Activated T-cell treated with anti-CD3 and anti-CD28 coated beads for 1 hour (primary cell): ENCODE measurements around the gene KATNBL1.

Source experiments
- DNase-seq: peaks from one replicate; pipeline ENCODE4 v3.0.0-alpha.2; 2020; ENCODE audit warnings: low read depth

Gene KATNBL1, protein sequence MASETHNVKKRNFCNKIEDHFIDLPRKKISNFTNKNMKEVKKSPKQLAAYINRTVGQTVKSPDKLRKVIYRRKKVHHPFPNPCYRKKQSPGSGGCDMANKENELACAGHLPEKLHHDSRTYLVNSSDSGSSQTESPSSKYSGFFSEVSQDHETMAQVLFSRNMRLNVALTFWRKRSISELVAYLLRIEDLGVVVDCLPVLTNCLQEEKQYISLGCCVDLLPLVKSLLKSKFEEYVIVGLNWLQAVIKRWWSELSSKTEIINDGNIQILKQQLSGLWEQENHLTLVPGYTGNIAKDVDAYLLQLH

DNA sequence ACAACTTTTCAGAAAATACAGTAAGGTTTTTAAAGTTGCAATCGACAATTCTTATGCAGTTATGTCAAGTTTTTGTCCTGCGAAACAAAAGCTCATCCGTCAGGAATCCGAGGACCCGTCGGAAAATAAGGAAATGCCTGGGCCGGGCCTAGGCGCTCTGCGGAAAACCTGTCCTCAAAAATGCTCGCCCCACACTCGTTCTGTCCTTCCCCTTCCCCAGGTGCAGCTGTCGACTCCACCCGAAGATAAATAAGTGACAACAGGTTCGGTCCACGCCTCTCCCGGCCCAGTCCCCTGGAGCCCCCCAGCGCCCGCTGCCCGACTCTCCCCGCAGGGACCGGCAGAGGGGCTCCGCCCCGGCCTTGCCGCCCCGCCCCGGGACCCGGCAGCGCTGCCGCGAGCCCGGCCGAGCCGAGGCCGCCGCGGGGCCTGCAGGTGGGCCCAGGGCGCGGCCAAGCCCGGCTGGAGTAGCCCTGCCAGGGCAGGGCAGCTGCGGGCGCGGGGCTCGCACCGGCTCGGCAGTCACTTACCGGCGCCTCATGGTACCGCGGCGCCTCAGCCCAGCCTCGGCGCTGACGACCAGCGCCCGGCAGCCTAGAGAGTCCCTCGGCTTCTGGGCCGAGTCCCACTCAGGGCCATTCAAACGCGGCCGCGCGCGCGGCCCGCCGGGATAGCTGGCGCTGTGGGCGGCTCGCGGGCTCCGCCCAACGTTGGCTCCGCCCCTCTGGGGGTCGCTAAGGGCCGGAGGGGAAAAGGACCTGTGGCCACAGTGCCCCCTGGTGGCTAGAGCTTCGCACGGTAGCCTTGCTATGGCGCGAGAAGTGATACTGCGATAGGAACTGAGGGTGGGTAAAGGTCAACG lies at the start of gene KATNBL1:
Gene KATNBL1, minus strand, starts transcription at position 676 of the 862 bp plus-strand sequence. CDS start 46,420 bp downstream, outside the sequence.
- DNase-seq: peak; percentile 99

DNA sequence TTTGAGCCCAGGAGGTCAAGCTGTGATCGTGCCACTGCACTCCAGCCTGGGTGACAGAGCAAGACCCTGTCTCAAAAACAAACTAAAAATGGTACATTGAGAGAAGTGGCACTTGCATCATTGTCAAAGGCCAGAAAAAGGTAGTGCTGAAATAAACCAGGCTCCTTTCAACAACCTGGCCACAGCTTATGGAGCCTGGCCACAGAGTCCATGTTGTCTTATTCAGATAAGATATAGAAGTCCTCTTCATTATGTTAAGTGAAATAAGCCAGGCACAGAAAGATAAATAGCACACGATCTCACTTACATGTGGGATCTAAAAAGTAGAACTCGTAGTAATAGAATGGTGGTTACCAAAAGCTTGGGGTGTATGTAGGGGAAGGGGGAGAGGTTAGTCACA lies 49.7 kb upstream of the KATNBL1 start:
- DNase-seq: no peak

DNA sequence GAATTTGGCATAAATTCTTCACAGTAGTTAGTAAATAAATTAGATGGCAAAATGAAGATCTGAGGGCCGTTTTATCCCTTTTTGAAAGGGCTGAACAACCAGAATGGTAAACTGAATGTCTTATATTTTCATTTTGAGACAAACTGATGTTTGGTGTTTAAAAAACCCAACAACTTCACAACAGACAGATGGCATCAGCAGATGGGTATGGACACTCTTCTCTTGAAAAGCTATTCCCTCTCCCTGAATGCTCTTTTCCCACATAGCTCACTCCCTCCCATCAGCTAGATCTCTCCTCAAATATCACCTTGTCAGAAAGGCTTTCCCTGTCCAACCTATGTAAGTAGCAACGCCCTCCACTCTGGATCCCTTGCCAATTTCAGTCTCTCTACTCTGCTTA lies 48.3 kb upstream of the KATNBL1 start:
- no peak for DNase-seq

DNA sequence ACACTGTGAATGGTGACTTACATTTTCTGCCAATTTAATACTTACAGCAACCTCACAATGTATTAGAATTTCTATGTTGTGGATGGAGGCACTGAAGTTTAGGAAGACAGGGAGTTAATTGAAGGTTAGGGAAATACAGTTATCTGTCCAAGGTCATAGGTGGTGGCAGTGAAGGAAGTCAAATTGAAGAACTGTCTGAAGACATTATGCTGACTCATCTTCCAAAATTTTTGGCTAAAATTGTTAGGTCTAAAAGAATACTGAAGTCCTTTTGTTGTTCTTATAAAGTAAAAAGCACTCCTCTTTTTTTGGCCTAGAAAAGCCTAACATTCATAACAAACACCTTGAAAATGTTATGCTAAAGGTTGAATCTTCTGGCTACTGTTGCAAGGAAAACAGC lies 42.6 kb upstream of the KATNBL1 start:
- DNase-seq: no peak

DNA sequence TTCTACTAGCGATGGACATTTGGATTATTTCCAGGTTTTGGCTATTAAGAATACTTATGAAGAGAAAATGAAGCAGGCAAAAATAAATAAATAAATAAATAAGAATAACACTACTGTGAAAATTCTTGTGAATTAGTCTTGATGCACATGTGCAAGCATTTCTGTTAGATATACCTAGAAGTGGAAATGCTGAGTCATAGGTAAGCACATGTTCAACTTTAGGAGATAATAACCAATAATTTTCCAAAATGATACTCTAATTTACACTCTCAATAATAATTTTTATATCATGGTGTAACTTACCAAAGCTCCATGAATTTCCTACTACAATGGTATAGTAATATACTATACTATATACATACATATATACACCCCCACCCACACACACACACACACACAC lies 38.3 kb upstream of the KATNBL1 start:
- no peak for DNase-seq

DNA sequence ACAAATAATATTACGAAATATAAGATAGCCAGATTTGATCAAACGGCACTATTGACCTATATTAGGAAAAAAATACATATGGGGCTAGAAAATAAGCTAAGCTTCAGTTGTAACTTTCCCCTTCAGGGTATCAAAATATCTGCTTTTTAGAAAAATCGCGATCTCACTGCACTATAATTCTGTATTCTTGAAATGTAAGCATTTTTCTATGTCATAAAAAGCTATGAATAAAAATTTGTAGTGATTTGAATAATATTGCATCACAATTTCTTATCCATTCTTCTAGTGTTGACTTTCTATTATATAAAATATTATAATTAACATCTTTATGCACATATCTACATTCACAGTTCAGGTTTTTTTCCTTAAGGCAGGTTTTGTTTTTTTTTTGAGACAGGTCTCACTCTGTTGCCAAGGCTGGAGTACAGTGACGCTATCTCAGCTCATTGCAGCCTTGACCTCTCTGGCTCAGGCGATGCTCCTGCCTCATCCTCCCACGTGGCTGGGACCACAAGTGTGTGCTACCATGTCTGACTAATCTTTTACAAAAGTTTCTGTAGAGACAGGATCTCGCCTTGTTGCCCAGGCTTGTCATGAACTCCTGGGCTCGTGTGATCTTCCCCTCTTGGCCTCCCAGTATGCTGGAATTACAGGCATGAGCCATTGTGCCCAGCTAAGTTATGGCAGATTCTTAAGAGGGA lies 36.5 kb upstream of the KATNBL1 start:
- no peak for DNase-seq

DNA sequence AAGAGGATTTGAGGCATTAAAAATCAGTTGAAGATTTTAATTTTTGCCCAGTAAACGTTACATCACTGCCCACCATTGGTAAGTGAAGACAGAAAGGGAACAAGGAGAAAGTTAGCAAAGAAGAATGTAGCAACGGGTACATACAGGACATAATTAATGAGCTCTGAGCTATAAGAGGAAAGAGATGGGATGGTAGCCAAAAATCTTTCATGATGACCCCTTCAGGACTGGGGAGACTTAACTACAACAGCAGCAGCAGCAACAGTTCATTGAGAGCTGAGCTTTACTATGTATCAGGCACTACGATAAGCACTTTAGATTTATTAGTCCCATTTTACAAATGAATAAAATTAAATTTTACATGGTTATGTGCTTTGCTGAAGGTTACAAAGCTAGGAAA lies 33.3 kb upstream of the KATNBL1 start:
- no peak for DNase-seq

DNA sequence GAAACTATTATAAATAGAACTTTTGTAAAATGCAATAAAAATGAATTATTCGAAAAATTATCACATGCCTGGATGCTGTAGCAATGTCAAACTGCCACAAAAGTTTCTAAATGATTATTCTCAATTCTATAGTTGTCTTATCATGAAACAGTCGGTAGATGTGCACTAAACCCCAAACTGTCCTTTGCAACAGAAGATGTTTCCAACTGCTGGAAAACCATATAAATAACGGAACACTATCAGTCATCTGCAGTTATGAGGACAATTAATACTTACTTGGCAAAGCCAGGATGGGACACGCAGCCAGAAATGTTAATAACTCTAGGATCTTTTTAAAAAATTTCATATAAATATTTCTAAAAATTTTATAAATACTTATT lies 32.4 kb upstream of the KATNBL1 start:
- DNase-seq: no peak

DNA sequence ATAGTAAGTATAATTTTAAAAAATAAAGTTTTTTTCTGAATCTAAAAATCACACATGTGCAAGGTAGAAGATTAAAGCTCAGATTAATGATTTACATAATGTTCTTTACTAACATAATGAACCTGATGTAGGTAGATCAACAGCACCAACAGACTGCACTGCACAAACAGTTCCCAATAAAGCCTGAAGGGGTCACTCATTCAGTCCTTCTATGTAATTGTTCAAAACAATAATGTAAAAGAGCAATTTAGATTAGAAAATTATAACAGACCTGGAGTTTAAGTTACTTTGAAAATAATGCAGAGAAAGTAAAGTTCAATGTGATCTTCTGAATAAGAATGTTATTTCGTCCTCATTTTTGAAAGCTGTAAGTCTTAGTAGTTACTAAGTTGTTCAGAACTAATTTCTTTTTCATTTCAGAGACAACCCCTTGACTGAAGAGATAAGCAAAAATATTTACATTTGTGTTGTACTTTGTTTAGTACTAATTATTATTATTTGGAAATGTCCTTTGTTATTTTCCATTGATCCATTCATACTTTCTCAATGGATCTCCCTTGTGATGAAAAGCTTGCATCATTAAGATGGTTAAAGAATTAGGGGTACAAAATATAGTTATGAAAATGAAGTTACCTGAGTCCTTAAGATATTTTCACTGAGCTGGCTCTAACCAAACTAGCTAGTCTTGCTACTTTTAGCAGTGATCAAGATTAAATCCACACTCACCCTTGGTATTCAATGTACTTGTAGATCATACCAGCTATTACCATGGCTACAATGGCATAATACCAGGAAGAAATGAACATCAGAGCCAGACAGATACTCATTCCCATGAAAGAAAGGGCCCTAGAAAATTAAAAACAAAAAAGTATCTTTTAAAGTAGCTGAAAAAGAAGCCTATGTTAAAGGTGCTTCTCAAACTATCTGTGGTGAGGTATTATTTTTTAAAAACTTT lies 31.8 kb upstream of the KATNBL1 start:
- no peak for DNase-seq

DNA sequence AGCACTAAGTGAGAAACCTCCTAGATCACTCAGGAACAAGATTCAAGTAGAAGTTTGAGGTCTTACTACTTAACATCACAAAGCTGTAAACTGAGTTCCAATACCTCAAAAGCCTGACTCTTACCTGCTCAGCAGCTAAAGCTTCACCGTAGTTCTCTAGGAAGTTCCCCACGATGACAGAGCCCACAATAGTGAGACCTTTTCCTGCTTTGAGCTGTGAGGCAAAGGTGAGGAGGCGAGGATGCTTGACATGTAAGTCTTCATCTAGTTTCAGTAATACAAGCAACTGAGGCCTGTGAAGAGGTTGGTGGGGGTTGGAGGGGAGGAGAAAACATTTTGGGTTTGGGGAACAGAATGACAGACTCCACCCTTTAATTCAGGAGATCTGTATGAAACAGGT lies 30.6 kb upstream of the KATNBL1 start:
- DNase-seq: no peak

DNA sequence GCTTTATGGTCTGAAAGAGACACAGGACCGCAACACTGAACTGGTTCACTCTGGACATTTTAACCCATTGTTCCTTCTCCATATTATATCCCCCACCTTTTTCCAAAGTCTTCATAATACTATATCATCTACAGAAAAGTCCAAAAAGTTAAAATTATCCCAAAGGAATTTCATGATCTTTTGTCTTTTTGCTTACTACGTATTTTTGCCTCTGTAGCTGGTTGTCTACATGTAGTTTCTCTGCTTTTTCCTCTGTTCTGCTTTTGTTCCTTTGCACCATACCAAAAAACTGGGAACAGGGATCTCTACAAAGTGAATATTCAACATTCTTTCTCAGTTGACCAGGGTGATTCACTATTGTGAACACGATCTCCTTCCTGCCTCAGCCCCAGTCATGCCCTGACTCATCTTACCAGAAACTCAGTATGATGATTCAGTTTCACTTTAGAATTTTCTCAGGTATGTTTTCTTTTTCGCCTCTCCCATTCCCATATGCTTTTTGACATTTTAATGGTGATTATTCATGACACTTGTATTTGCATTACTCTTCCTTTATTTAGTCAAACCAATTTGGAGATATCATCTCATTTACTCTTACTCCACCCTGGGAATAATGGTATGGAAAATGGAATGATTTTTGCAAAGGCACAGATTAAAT lies 29.4 kb upstream of the KATNBL1 start:
- no peak for DNase-seq

DNA sequence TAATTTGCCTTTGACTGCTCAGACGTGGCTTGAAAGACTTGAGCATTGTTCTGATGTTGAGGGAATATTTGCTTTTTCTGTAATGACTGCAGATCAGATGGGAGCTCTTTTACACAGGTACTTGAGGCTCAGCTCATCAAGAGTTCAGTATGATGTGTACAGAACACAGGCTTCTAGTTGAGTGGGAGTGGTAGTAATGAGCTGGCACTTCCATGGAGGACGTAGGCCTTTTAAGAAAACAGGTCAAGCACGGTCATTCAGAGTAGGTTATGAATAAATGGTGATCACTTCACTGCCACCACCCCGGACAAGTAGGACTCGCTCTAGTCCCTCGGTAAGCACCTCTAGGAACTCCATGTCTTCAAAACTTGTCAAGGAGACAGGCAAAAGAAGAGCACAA lies 23.7 kb upstream of the KATNBL1 start:
- DNase-seq: no peak

DNA sequence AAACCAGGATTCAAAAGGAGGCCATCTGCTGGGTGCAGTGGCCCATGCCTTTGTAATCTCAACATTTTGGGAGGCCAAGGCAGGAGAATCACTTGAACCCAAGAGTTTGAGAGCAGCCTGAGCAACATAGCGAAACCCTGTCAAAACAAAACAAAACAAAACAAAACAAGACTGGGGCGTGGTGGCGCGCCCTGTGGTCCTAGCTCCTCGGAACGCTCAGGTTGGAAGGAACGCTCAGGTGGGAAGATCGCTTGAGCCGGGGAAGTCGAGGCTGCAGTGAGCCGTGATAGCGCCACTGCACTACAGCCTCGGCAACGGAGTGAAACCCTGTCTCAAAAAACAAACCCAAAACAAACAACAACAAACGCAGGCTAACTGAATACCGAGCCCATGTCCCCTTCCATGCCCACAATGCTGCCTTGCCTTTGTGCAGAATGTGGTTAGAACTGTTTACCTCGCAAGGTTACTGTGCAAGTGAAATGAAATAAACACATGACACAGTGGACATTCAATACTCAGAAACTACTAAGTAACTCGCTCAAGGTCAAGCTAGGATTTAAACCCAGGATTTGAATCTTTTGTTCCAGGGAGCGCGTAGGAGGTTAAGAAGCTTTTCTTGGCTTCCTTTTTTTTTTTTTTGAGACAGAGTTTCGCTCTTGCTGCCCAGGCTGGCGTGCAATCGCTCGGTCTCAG lies 14.2 kb upstream of the KATNBL1 start:
- DNase-seq: no peak

DNA sequence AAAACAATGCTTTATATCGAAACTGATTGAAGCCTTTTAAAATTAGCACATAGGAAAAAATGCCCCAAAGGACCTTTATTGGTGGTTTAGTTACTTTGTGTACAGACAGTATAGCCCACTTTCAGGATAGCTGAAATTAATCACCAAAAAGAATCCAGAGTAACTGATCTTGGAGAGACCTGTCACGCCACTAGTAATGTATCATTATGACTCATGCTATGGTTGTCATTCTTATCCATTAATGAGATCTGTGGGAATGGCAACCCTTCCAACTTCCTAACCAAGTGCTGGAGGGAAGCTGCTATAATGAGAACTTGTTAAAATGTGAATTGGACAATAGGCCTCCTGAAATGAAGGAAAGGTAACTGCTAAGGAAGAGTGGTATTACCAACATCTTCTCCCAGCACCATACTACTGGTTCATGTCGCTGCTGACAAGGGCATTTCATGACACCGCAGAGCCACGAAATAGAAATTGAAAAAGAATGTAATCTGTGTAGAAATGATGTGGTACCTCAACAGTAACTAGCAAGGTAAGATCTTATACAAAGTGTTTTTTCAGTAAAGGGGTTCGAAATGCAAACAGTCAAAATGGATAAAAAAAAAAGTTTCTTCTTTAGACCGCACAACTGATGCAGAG lies 7.8 kb upstream of the KATNBL1 start:
- DNase-seq: no peak

DNA sequence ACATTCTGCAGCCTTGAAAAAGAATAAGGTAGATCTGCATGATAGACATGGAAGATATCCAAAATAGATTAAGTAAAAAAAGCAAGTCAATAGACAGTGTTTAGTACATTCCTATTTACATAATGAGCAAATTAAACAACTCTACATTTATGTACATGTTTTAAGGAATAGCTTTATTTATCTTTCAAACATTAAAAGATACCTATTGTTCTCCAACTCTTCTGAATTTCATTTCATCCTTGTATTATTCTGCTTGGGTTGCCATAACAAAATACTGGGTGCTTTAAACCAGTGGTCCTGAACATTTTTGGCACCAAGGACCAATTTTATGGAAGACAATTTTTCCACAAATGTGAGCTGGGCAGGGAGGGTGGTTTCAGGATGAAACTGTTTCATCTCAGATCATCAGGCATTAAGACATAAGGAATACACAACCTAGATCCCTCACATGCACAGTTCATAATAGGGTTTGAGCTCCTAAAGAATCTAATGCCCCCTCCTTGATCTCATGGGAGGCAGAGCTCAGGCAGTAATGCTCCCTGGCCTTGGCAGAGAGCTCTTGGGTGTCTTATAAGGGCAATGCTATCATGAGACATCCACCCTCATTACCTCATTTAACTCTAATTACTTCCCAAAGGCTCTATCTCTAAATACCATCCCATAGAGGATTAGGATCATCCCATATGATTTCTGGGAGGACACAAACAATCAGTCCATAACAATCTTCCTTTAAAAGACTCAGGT lies 6.8 kb upstream of the KATNBL1 start:
- DNase-seq: no peak

DNA sequence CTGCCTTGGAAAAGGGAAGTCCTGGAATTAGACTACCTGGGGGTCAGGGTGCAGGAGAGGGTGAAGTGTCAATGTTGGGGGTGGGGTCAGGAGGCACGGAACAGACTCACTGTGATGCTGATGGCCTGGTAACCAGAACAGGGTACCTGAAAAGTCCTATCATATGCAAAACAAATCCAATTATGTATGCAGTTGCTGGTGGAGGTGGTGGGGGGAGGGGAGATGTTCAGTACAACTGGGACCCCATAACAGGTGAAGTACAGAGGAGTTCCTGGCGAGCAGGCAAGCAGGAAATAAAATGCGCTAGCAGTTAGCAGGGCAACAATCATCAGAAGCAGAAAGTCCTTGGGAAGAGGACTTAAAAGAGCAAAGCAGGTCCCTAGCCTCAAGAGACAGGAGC lies 4.2 kb upstream of the KATNBL1 start:
- DNase-seq: no peak

DNA sequence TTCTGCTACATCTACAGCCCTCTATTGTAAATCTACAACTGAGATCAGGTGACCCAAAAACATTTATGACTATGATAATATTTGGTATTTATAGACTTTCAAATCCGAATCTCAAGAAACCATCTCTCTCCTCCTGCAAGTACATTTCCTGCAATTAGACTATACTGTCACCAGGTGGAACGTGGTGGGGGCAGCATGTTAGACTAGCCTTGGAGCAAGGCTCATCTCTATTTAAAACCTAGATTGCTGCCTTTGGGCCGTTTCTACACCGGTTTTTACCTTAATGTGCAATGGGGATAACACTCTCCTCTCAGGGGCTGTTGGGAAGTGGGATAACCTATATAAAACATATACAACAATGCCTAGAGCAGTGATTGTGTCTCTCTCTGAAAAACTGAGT lies 3.8 kb upstream of the KATNBL1 start:
- no peak for DNase-seq

DNA sequence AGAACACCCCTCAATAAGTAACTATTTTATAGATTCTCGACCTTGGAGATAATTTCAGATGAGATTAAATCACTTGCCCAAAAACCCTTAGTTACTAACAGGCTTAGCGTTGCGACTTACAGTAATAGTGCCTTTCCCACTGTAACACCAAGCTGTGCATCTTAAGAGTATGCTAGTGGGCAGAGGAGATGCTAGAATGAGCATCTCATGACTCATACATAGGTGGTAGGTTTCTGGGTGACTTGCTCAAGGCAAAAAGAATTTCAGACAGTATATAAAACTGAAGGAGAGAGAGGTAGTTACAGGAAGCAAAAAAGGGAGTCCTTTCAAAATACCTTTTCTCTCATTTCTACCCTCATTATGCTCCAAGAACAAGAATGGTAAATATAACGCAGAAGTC lies 3.9 kb downstream of the KATNBL1 start:
- DNase-seq: no peak

DNA sequence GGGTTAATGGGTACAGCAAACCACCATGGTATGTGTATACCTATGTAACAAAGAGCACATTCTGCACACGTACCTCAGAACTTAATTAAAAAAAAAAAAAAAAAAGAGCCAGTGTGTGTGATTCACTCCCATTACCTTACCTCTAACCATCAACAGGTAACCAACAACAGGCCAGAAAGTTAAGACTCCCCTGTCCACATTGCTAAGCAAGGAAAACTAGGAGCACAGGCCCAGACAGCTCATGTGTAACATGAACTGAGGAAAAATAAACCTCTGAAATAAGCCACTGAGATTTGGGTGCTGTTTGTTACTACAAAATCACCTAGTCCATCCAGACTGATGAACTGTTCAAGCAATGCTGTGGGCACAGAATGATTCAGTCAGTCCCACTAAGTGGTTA lies 6.0 kb downstream of the KATNBL1 start:
- DNase-seq: no peak
